Ovary (tissue), 9 donors: Measurements from ENCODE around the gene FNDC10. TPM values are rescaled to one million over a fixed set of nuclear protein-coding genes. Genes with fewer than 3 reads are reported as not detected.

Experiments
- DNase-seq, 5 donors: peaks; one replicate each; pipeline ENCODE4 v3.0.0-alpha.2; 2019 to 2020
- H3K27ac ChIP-seq, 2 donors: fragments of 200-600 bp; one replicate each; pipeline versions ENCODE4 v1.5.1 to v1.8.0; 2019 to 2022
- H3K27me3 ChIP-seq: fragments of 200-600 bp; one replicate; pipeline ENCODE4 v1.8.0; 2022
- H3K36me3 ChIP-seq: fragments of 200-600 bp; sonication (generic); one replicate; pipeline ENCODE4 v1.5.1; 2019
- H3K4me1 ChIP-seq: one replicate; pipeline ENCODE4 v1.8.1; 2013; ENCODE audit warnings: mild to moderate bottlenecking, moderate library complexity; ENCODE audit not compliant: insufficient read depth
- H3K4me3 ChIP-seq: fragments of 200-600 bp; sonication (generic); one replicate; pipeline ENCODE4 v1.5.1; 2017
- H3K9me3 ChIP-seq, 2 donors: fragments of 200-600 bp in 1 of 2; sonication (generic) in 1 of 2; one replicate each; pipeline versions ENCODE4 v1.5.1 to v1.8.1; 2013 to 2019; ENCODE audit warnings: mild to moderate bottlenecking in 1 of 2, moderate library complexity in 1 of 2
- CTCF ChIP-seq, 3 donors: fragments of 450-650 bp in 2 of 3; fragments of 200-600 bp in 1 of 3; IDR thresholded peaks; one replicate each; pipeline versions ENCODE4 v1.5.1 to v1.8.0; 2016 to 2022; ENCODE audit warnings: antibody characterized with exemption in 3 of 3, mild to moderate bottlenecking in 1 of 3
- EP300 ChIP-seq: sonication (generic); formaldehyde crosslinking; IDR thresholded peaks from one replicate; pipeline ENCODE4 v1.6.1; 2017; ENCODE audit warnings: antibody characterized with exemption
- POLR2A ChIP-seq: fragments of 450-650 bp; IDR thresholded peaks from one replicate; pipeline ENCODE4 v1.6.1; 2017; ENCODE audit warnings: antibody characterized with exemption, mild to moderate bottlenecking, moderate library complexity
- WGBS, 3 donors: extraction: QIAGEN DNeasy Blood & Tissue Kit in 1 of 3; methylation state at CpG; one replicate each; pipeline versions ENCODE4 v1.1.5 to v1.1.7; 2013 to 2017; 5-methylcytosine and 5-hydroxymethylcytosine counted together
- intact Hi-C, 4 donors: fragments of 100-400 bp; cut with DNase I; formaldehyde crosslinking; loops; one replicate each; pipeline versions ENCODE4 v1.11.0 to v1.15.1; 2022 to 2023
- polyA plus RNA-seq, 2 donors: library from polyadenylated mRNA; stranded (reverse); fragments of 200-250 nt in 1 of 2; fragments of 350-450 nt in 1 of 2; fragmentation: Illumina TruSeq in 1 of 2; extraction: RNeasy Lipid Tissue Mini Kit (QIAGEN cat#74804) in 1 of 2; gene quantifications; one replicate each; pipeline ENCODE4 v1.2.3, GENCODE V29; 2013 to 2014
- total RNA-seq, 7 donors: library from RNA; depleted of rRNA in 2 of 7; stranded (reverse); fragments of >200 nt in 2 of 7; fragmentation: NEBNext Ultra II Directional in 3 of 7; extraction: Animal tissue kit (Norgen Biotek cat#: 25700) in 3 of 7; gene quantifications; one replicate each; pipeline versions ENCODE4 v1.1.0 to v1.2.4, GENCODE V29; 2016 to 2023
- donor health status: DM: no; HTN: no; CAD: no; lungs with moderate emphysema.
- donor health status: DM: no; HTN: no; CAD: no.
- donor health status: Bipolar disorder and iron deficiency.
- donor health status: DM: yes; HTN: yes; CAD: no.
- donor health status: DM: no; HTN: no; CAD: no.
- donor health status: DM: yes; HTN: yes; CAD: no.

The FNDC10 gene
- total and polyA plus RNA-seq, 9 donors = 0.33 to 3.2 (median 1.8) TPM; not detected in 1

- Histone ChIP-seq H3K4me3 (no peak overlapping the region), H3K27ac (no peak overlapping the region), H3K9me3 (no peaks in the 10 kb centered on the region), H3K27me3 (no peaks in the 10 kb centered on the region), H3K36me3 (no peaks in the 10 kb centered on the region), H3K4me1 (peaks cover 4% of the 10 kb centered on the region)
- WGBS, 3 donors = 79 to 85% (median 81%) methylated on average over 10 of the region's 10 CpGs
- DNase-seq = no peak
- no peak for TF ChIP-seq EP300
- TF ChIP-seq CTCF (IDR thresholded peaks at IDR 0.05) = no peak
- no peak for TF ChIP-seq POLR2A
- intact Hi-C loops = no loop called here
Observed at GRCh38 chr1:1552263-1552639, 47.7 kb downstream of the FNDC10 start.

- 78 to 85% (median 83%) methylated on average over 33 of the region's 33 CpGs for WGBS, 3 donors
- no peak overlapping the region for H3K27ac ChIP-seq
- no peak overlapping the region for H3K4me3 ChIP-seq
- no peak for DNase-seq
- H3K4me1 ChIP-seq = peaks cover 4% of the 10 kb centered on the region
- H3K9me3 ChIP-seq = no peaks in the 10 kb centered on the region
- no peaks in the 10 kb centered on the region for H3K36me3 ChIP-seq
- TF ChIP-seq EP300 (no peak), CTCF (IDR thresholded peaks at IDR 0.05) (no peak), POLR2A (no peak)
- no peaks in the 10 kb centered on the region for H3K27me3 ChIP-seq
- intact Hi-C loops = no loop called here
Observed at GRCh38 chr1:1551524-1552262, 48.2 kb downstream of the FNDC10 start.

- H3K27ac ChIP-seq = no peak overlapping the region
- H3K4me3 ChIP-seq = no peak overlapping the region
- no peaks in the 10 kb centered on the region for H3K27me3 ChIP-seq
- no peaks in the 10 kb centered on the region for H3K36me3 ChIP-seq
- intact Hi-C loops = no loop called here
- DNase-seq = no peak
- TF ChIP-seq POLR2A (no peak), EP300 (no peak), CTCF (IDR thresholded peaks at IDR 0.05) (no peak)
- peaks cover 4% of the 10 kb centered on the region for H3K4me1 ChIP-seq
- H3K9me3 ChIP-seq = no peaks in the 10 kb centered on the region
- WGBS, 3 donors = 31 to 64% (median 34%) methylated on average over 15 of the region's 15 CpGs
Observed at GRCh38 chr1:1550591-1551432, 49.1 kb downstream of the FNDC10 start.

- Histone ChIP-seq H3K27ac (no peak overlapping the region), H3K9me3 (no peaks in the 10 kb centered on the region), H3K27me3 (no peaks in the 10 kb centered on the region), H3K4me1 (peaks cover 4% of the 10 kb centered on the region), H3K4me3 (no peak overlapping the region), H3K36me3 (no peaks in the 10 kb centered on the region)
- TF ChIP-seq CTCF (IDR thresholded peaks at IDR 0.05) (no peak), POLR2A (no peak), EP300 (no peak)
- intact Hi-C loops = no loop called here
- 72 to 77% (median 74%) methylated on average over 7 of the region's 7 CpGs for WGBS, 3 donors
- no peak for DNase-seq
Observed at GRCh38 chr1:1550087-1550486, 49.8 kb downstream of the FNDC10 start.
